SH-SY5Y (cell line): ENCODE measurements around the gene FCHSD1.

Source experiments
- GATA2 ChIP-seq: IDR thresholded peaks from 2 replicates; pipeline ENCODE4 v1.6.1; 2011; ENCODE audit warnings: mild to moderate bottlenecking, low read depth, low read length
- GATA3 ChIP-seq: IDR thresholded peaks from 2 replicates; pipeline ENCODE4 v1.6.1; 2011; ENCODE audit warnings: low read depth, mild to moderate bottlenecking, low read length, moderate library complexity

- TF ChIP-seq GATA2 (no peak), GATA3 (no peak)
Measured at GRCh38 chr5:141685591-141685990, 34.4 kb upstream of the FCHSD1 start.
